ENCODE results near the gene ENHO. TPM values are rescaled to one million over a fixed set of nuclear protein-coding genes. Genes with fewer than 3 reads are reported as not detected.

The ENHO gene
- total RNA-seq, 4 donors from 2014 or later, result 0.65 to 4.0 (median 2.7) TPM

DNA sequence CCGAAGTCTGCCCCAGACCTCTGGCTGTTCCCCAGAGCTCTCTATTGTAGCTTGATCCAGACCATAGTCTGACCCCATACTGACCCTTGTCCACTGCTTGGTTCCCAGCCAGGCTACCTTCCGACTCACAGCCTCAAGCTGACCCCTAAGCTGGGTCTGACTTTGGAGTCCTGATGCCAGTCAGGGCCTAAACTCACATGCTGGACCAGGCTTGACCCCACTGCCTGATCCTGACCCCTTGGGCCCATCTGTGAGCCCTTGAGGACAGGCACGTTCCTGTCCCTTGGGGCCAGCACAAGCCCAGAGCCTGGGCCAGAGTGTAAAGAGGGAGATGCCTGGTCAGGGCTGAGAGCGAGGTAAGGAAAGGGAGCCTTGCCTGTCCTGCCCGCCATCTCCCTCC lies 32.7 kb upstream of the ENHO start:
- H3K36me3 ChIP-seq, result no peaks in the 10 kb centered on the region
- TF ChIP-seq POLR2AphosphoS5 (IDR thresholded peaks at IDR 0.05) (no peak), POLR2A (IDR thresholded peaks at IDR 0.05) (no peak), EP300 (IDR thresholded peaks at IDR 0.05) (no peak), CTCF (IDR thresholded peaks at IDR 0.05) (no peak)
- H3K4me1 ChIP-seq, result peaks cover 14% of the 10 kb centered on the region
- WGBS, result 83% methylated on average over 4 of the region's 5 CpGs
- no peak overlapping the region for H3K27ac ChIP-seq
- peaks cover 22% of the 10 kb centered on the region for H3K27me3 ChIP-seq
- DNase-seq (ENCODE audit: low spot score in 2 of 2), result peak in 1 of 2 donors; percentile 44
- H3K9me3 ChIP-seq, result no peaks in the 10 kb centered on the region
- H3K4me3 ChIP-seq, result no peak overlapping the region

- DNase-seq (ENCODE audit: low spot score in 2 of 2), result peak in 1 of 2 donors; percentile 53
- Histone ChIP-seq H3K27ac (no peak overlapping the region), H3K9me3 (no peaks in the 10 kb centered on the region), H3K36me3 (no peaks in the 10 kb centered on the region), H3K27me3 (peaks cover 22% of the 10 kb centered on the region), H3K4me1 (peaks cover 9% of the 10 kb centered on the region), H3K4me3 (no peak overlapping the region)
- TF ChIP-seq POLR2A (IDR thresholded peaks at IDR 0.05) (no peak), POLR2AphosphoS5 (IDR thresholded peaks at IDR 0.05) (no peak), EP300 (IDR thresholded peaks at IDR 0.05) (no peak), CTCF (IDR thresholded peaks at IDR 0.05) (no peak)
- 51% methylated on average over 15 of the region's 23 CpGs for whole genome bisulfite sequencing
Observed at GRCh38 chr9:34555002-34555348, 32.2 kb upstream of the ENHO start.

DNA sequence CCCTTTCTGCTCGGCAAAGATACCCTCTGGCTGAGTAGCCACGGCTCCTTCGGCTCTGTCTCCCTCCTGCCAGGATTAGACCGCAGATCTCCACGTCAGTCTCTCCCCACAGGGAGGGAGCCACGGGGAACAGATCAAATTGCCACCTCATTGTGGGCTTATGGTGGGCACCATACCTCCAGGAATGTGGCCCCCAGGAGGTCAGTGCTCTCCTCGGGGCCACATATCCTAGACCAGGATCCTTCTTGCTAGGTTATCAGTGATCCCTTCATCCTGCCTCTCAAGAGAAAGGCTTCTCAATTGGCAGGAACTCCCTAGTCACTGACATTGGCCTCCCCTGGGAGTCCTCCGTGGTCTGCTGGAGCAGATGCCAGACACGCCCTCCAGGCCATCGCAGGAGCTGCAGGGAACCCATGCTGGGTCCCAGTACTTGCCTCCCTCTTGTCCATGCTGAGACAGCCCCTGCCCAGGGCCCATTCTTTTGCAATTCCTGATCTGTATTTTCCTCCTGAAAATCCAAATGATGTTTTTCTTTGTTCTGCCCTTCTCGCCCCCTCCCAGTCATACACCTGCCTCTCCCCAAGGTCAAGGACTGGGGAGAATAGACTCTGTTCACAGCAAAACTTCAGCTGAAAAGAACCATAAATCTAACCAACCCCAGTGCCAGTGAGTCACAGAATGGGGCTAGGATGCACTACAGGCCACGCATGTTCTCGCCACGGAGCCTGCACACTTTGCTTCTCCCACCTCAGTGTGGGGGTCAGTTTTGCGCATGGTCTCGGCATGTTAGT lies 31.6 kb upstream of the ENHO start:
- Histone ChIP-seq H3K27me3 (peaks cover 20% of the 10 kb centered on the region), H3K36me3 (no peaks in the 10 kb centered on the region), H3K4me3 (no peak overlapping the region), H3K27ac (no peak overlapping the region), H3K4me1 (peaks cover 4% of the 10 kb centered on the region), H3K9me3 (no peaks in the 10 kb centered on the region)
- no peak for DNase-seq (ENCODE audit: low spot score in 2 of 2)
- 76% methylated on average over 15 of the region's 16 CpGs for WGBS
- TF ChIP-seq EP300 (IDR thresholded peaks at IDR 0.05), result no peak
- no peak for TF ChIP-seq POLR2AphosphoS5 (IDR thresholded peaks at IDR 0.05)
- TF ChIP-seq CTCF (IDR thresholded peaks at IDR 0.05), result no peak
- TF ChIP-seq POLR2A (IDR thresholded peaks at IDR 0.05), result no peak

- no peaks in the 10 kb centered on the region for H3K9me3 ChIP-seq
Observed at GRCh38 chr9:34553511-34554021, 30.8 kb upstream of the ENHO start.

More at GRCh38 chr9:34553511-34554021, 30.8 kb upstream of the ENHO start:
- DNase-seq (ENCODE audit: low spot score in 2 of 2), result no peak
- H3K4me1 ChIP-seq, result no peaks in the 10 kb centered on the region
- H3K27me3 ChIP-seq, result peaks cover 12% of the 10 kb centered on the region
- no peak overlapping the region for H3K27ac ChIP-seq
- 85% methylated on average over 16 of the region's 18 CpGs for WGBS
- TF ChIP-seq EP300 (IDR thresholded peaks at IDR 0.05), result no peak
- no peak for TF ChIP-seq POLR2A (IDR thresholded peaks at IDR 0.05)
- TF ChIP-seq POLR2AphosphoS5 (IDR thresholded peaks at IDR 0.05), result no peak
- no peak for TF ChIP-seq CTCF (IDR thresholded peaks at IDR 0.05)
- no peaks in the 10 kb centered on the region for H3K36me3 ChIP-seq
- H3K4me3 ChIP-seq, result no peak overlapping the region

All from suprapubic skin (tissue), 4 donors.